GM12801 (cell line): ENCODE results near the gene TRMT112.

ENCODE experiments used
- CTCF ChIP-seq: IDR thresholded peaks from one replicate; pipeline ENCODE4 v1.5.1; 2011; ENCODE audit warnings: control low read depth; ENCODE audit not compliant: insufficient read length; ENCODE audit errors: extremely low read depth

The TRMT112 gene

GRCh38 chr11:64317961-64318765, 804 bp upstream of the TRMT112 start, which contains the start of gene PRDX5:
PRDX5 (plus strand) TSS chr11:64318121; CDS start chr11:64318216, 95 bp downstream.
- no peak for TF ChIP-seq CTCF

- TF ChIP-seq CTCF: no peak
Measured at GRCh38 chr11:64316672-64317324, 561 bp downstream of the TRMT112 start.

- no peak for TF ChIP-seq CTCF
Measured at GRCh38 chr11:64314805-64315561, 2.4 kb downstream of the TRMT112 start.

GRCh38 chr11:64314146-64314804, 3.1 kb downstream of the TRMT112 start:
- no peak for TF ChIP-seq CTCF

- TF ChIP-seq CTCF: no peak
Measured at GRCh38 chr11:64313491-64314145, 3.7 kb downstream of the TRMT112 start.

GRCh38 chr11:64312947-64313346, 4.4 kb downstream of the TRMT112 start:
- TF ChIP-seq CTCF: no peak
